ENCODE data around the gene EFHD1.
"Not testable (repeated sequence)": the region's sequence is repeated elsewhere in the genome, so short reads cannot be mapped to it uniquely, and the experiment has no call there.

Gene EFHD1

DNA sequence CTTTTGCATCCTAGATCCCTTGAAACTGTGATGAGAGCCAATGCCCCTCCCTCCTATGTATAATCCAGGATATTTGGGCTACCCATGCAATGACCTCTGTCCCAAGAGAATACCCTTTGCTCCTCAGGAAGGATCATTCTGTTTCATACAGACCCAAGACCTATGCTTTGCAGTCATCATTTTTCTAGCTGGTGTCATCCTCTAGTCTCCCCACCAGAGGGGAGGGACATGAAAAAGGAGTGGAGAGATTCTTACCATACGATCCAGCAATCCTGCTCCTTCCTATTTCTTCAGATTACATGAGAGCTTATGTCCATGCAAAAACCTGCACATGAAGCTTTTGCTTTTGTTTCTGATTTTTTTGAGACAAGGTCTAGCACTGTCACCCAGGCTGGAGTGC lies 50.0 kb downstream of the EFHD1 start:
- no peak for FAIRE-seq
- TF ChIP-seq POLR2AphosphoS5 (IDR thresholded peaks at IDR 0.05; ENCODE audit: low read depth, low read length) (no peak), POLR2A (IDR thresholded peaks at IDR 0.05; ENCODE audit: low read depth, low read length) (no peak), TAF1 (IDR thresholded peaks at IDR 0.05; ENCODE audit: borderline replicate concordance, low read depth, low read length) (no peak)

GRCh38 chr2:232685391-232685790 lies 52.0 kb downstream of the EFHD1 start:
- FAIRE-seq; DNase-seq (ENCODE audit: insufficient read length): not testable (repeated sequence)

More for the DNA sequence above, 50.0 kb downstream of the EFHD1 start:
- DNase-seq (ENCODE audit: insufficient read length): no peak

DNA sequence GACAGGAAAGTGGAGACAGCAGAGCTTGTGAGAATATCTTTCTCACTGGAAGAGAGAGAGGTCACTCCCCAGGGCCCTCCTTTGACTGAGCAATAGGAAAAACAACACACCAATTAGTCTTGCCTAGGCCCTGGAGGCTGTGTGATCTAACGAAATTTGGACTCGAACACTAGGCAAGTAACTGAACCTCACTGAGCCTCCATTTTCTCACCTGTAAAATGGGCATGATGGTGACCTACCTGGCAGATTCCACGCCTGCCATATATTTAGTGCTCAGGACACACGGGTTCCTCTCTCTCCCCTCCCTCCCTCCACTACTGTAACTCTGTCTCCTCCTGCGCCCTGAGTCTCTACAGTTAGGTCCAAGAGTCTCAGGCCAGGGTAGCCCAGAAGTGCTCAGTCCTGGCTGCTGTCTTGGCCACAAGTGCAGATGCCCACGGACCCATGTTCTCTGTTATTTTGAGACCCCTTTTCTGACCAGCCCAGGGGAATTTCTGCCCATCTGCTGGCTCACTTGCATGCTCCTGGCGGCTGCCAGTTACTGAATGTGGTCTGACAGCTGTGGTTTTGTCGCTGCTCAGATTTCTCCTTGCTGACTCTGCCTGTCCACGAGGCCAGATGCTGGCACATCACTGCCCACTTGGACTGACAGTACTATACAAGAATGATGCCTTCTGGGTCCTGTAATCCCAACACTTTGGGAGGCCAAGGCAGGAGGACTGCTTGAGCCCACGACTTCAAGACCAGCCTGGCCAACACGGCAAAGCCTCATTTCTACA lies 54.2 kb downstream of the EFHD1 start:
- FAIRE-seq (no peak), DNase-seq (ENCODE audit: insufficient read length) (no peak)
- TF ChIP-seq TAF1 (IDR thresholded peaks at IDR 0.05; ENCODE audit: borderline replicate concordance, low read depth, low read length) (no peak), POLR2A (IDR thresholded peaks at IDR 0.05; ENCODE audit: low read depth, low read length) (no peak), POLR2AphosphoS5 (IDR thresholded peaks at IDR 0.05; ENCODE audit: low read depth, low read length) (no peak)

- DNase-seq (ENCODE audit: insufficient read length) (no peak), FAIRE-seq (no peak)
- no peak for TF ChIP-seq POLR2A (IDR thresholded peaks at IDR 0.05; ENCODE audit: low read depth, low read length)
- no peak for TF ChIP-seq POLR2AphosphoS5 (IDR thresholded peaks at IDR 0.05; ENCODE audit: low read depth, low read length)
- no peak for TF ChIP-seq TAF1 (IDR thresholded peaks at IDR 0.05; ENCODE audit: borderline replicate concordance, low read depth, low read length)
Observed at GRCh38 chr2:232688201-232688600, 54.8 kb downstream of the EFHD1 start.

DNA sequence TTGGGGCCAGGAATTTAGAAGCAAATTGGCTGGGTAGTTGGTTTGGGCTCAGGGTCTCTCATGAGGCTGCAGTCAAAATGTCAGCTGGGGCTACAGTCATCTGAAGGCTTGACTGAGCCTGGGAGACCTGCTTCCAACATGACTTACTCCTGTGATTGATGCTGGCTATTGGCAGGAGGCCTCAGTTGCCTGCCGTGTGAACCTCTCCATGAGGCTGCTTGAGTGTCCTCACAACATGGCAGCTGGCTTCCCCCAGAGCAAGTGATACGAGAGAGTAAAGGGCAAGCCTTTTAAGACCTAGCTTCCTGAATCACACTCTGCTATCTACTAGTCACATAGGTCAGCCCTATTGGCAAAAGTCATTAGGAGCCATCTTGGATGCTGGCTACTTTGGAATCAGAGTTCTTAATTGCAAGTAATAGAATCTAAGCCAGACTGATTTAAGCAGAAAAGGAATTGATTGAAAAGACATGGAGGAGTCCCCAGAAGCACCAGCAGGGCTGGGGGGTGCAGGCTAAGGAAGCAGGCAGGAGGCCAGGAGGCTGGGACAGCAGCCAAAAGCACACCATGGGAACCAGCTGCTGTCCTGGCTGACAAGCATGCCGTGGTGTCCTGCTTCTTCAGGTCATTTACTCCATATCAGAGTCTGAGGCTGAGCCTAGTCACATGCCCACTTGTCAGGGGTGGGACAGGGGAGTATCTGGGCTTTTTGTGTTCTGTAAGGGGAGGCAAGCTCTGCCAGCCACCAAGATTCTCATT lies 55.9 kb downstream of the EFHD1 start:
- FAIRE-seq (no peak), DNase-seq (ENCODE audit: insufficient read length) (no peak)
- TF ChIP-seq POLR2AphosphoS5 (IDR thresholded peaks at IDR 0.05; ENCODE audit: low read depth, low read length): no peak

- DNase-seq (ENCODE audit: insufficient read length); FAIRE-seq: not testable (repeated sequence)
Observed at GRCh38 chr2:232691117-232691516, 57.7 kb downstream of the EFHD1 start.

- FAIRE-seq: no peak
- TF ChIP-seq POLR2A (IDR thresholded peaks at IDR 0.05; ENCODE audit: low read depth, low read length) (no peak), TAF1 (IDR thresholded peaks at IDR 0.05; ENCODE audit: borderline replicate concordance, low read depth, low read length) (no peak), POLR2AphosphoS5 (IDR thresholded peaks at IDR 0.05; ENCODE audit: low read depth, low read length) (no peak)
- DNase-seq (ENCODE audit: insufficient read length): no peak
Observed at GRCh38 chr2:232693344-232693743, 59.9 kb downstream of the EFHD1 start.

DNA sequence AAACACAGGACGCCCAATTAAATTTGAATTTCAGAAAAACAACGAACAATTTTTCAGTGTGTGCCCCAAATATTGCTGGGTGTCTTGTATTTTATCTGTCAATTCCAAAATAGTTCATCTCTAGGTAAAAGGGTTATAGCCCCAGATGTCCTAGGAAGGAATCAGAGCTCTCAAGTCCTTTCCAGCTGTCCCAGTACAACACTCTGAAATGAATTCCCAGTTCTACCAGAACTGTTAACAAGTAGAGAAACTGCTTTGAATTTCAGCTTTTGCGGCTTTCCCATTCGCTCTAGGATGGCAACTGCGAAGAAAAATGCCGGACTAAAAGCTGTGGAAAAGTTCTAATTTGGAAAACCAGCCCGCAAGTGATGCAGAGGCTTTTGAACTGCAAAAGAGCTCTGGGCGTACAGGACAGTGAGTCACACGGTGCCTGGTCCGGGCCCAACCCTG lies 63.2 kb downstream of the EFHD1 start:
- FAIRE-seq: no peak
- TF ChIP-seq TAF1 (IDR thresholded peaks at IDR 0.05; ENCODE audit: borderline replicate concordance, low read depth, low read length) (no peak), POLR2AphosphoS5 (IDR thresholded peaks at IDR 0.05; ENCODE audit: low read depth, low read length) (no peak), POLR2A (IDR thresholded peaks at IDR 0.05; ENCODE audit: low read depth, low read length) (no peak)
- DNase-seq (ENCODE audit: insufficient read length): no peak

GRCh38 chr2:232697059-232697806 lies 63.8 kb downstream of the EFHD1 start, which contains the start of gene GIGYF2:
TSS of gene GIGYF2 (plus strand) at chr2:232697331. CDS start at chr2:232735198, 37,867 bp downstream.
- FAIRE-seq: peak; percentile 99
- TF ChIP-seq POLR2A (IDR thresholded peaks at IDR 0.05; ENCODE audit: low read depth, low read length) (peak; percentile 87), TAF1 (IDR thresholded peaks at IDR 0.05; ENCODE audit: borderline replicate concordance, low read depth, low read length) (peak; percentile 37; the same call in 1 of the 2 replicates), POLR2AphosphoS5 (IDR thresholded peaks at IDR 0.05; ENCODE audit: low read depth, low read length) (peak; percentile 79)
- DNase-seq (ENCODE audit: insufficient read length): peak; percentile 90

DNA sequence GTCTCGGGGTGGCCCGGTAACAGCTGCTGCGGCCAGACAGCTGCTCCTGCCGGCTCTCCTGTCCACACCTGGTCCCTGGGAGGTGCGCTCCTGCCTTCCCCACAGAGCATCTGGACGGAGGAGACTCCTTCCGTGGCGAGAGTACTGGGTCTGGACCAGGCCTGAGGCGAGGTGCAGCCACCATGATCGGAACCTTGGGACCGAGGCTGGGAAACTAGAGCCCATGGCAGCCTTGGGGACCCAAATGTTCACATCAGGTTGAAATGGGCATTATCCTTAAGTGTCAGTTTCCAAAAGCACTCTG lies 64.4 kb downstream of the EFHD1 start:
- TF ChIP-seq POLR2AphosphoS5 (IDR thresholded peaks at IDR 0.05; ENCODE audit: low read depth, low read length): no peak
- TF ChIP-seq POLR2A (IDR thresholded peaks at IDR 0.05; ENCODE audit: low read depth, low read length): no peak
- TF ChIP-seq TAF1 (IDR thresholded peaks at IDR 0.05; ENCODE audit: borderline replicate concordance, low read depth, low read length): no peak
- DNase-seq (ENCODE audit: insufficient read length) (no peak), FAIRE-seq (no peak)

DNA sequence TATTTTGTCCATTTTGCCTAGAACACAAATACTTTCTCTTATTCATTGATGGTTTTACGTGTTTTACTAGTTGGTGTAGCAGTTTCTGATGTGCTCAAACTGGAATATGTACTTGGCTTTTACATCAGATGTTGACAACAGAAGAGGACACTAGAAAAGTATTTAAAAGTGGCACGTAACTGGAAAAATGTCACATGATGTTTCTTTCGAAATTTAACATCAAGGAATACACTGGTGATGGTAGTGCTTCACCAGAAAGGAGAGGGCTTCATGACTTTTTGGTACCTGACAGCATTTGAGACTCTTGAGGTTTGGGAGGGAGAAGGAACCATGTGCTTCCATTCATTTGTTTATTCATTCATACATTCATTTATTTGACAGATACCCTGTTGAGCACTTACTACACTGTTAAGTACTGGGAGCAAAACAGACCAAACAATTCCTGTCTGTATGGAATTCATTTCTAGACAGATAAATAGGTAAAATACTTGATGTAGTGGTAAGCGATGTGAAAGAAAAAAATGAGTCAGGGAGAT lies 65.2 kb downstream of the EFHD1 start:
- TF ChIP-seq POLR2A (IDR thresholded peaks at IDR 0.05; ENCODE audit: low read depth, low read length): no peak
- no peak for TF ChIP-seq TAF1 (IDR thresholded peaks at IDR 0.05; ENCODE audit: borderline replicate concordance, low read depth, low read length)
- TF ChIP-seq POLR2AphosphoS5 (IDR thresholded peaks at IDR 0.05; ENCODE audit: low read depth, low read length): no peak
- FAIRE-seq: no peak
- no peak for DNase-seq (ENCODE audit: insufficient read length)
